Endothelial cell (in vitro differentiated cells): ENCODE measurements around the gene C12orf42. TPM values are rescaled to one million over a fixed set of nuclear protein-coding genes. Genes with fewer than 3 reads are reported as not detected.
A peak's percentile ranks its signal among the peaks of the same experiment; 100 is the strongest.
"Not testable (repeated sequence)": the region's sequence is repeated elsewhere in the genome, so short reads cannot be mapped to it uniquely, and the experiment has no call there.

Experiments used
- DNase-seq: peaks from one replicate; pipeline ENCODE4 v3.0.0; 2021; ENCODE audit warnings: low spot score
- H3K27ac Mint-ChIP-seq: one replicate; pipeline ENCODE4 v1.8.0; 2021; ENCODE audit warnings: mixed read lengths, inconsistent platforms; ENCODE audit not compliant: unreplicated experiment
- H3K27me3 Mint-ChIP-seq: one replicate; pipeline ENCODE4 v1.8.0; 2021; ENCODE audit warnings: mild to moderate bottlenecking, moderate library complexity, mixed read lengths, inconsistent platforms; ENCODE audit not compliant: unreplicated experiment
- H3K36me3 Mint-ChIP-seq: one replicate; pipeline ENCODE4 v1.8.0; 2021; ENCODE audit warnings: mild to moderate bottlenecking, low read depth, mixed read lengths, inconsistent platforms; ENCODE audit not compliant: unreplicated experiment
- H3K4me1 Mint-ChIP-seq: one replicate; pipeline ENCODE4 v1.8.0; 2021; ENCODE audit warnings: mild to moderate bottlenecking, mixed read lengths, inconsistent platforms; ENCODE audit not compliant: unreplicated experiment
- H3K4me3 Mint-ChIP-seq: one replicate; pipeline ENCODE4 v1.8.0; 2021; ENCODE audit warnings: mild to moderate bottlenecking, mixed read lengths, inconsistent platforms; ENCODE audit not compliant: unreplicated experiment
- H3K9me3 Mint-ChIP-seq: one replicate; pipeline ENCODE4 v1.8.0; 2021; ENCODE audit warnings: mixed read lengths, inconsistent platforms; ENCODE audit not compliant: unreplicated experiment
- CTCF ChIP-seq: fragments of 200-600 bp; sonication (generic); IDR thresholded peaks from one replicate; pipeline ENCODE4 v1.5.0; 2021; ENCODE audit warnings: antibody characterized with exemption; ENCODE audit not compliant: unreplicated experiment
- total RNA-seq: library from RNA; stranded (reverse); fragmentation: NEBNext Ultra II Directional; extraction: Animal tissue kit (Norgen Biotek cat#: 25700); gene quantifications from one replicate; pipeline ENCODE4 v1.2.1, GENCODE V29; 2021; ENCODE audit not compliant: unreplicated experiment

C12orf42 gene
- total RNA-seq, 1 donor from 2014 or later: 0.77 TPM

GRCh38 chr12:103442822-103443221 is 52.9 kb downstream of the C12orf42 start:
- Mint-ChIP-seq H3K27me3 (no peaks in the 10 kb centered on the region), H3K4me3 (no peak overlapping the region), H3K9me3 (no peaks in the 10 kb centered on the region), H3K4me1 (peaks cover 10% of the 10 kb centered on the region), H3K36me3 (no peaks in the 10 kb centered on the region), H3K27ac (no peak overlapping the region)
- no peak for TF ChIP-seq CTCF
- DNase-seq: no peak

DNA sequence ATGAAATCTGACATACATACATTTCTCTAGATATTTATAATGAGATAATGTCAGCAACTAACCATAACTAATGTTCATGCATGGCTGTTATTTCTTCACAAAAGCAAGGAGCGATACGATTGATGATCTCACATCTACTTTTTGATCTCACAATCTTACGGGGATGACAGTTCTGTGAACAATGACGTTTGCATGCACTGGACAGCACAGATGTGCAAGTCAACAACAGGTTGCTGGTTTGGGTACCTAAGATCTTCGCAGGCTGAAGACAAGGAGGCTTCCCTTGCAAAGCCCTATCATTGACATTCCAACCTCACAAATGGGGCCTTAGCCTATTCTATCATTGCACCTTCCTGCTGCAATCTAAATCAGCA is 53.6 kb downstream of the C12orf42 start:
- no peak for DNase-seq
- Mint-ChIP-seq H3K4me1 (peaks cover 10% of the 10 kb centered on the region), H3K4me3 (no peak overlapping the region), H3K9me3 (no peaks in the 10 kb centered on the region), H3K27me3 (no peaks in the 10 kb centered on the region), H3K27ac (no peak overlapping the region), H3K36me3 (no peaks in the 10 kb centered on the region)
- no peak for TF ChIP-seq CTCF

- Mint-ChIP-seq H3K4me3 (no peak overlapping the region), H3K36me3 (no peaks in the 10 kb centered on the region), H3K9me3 (no peaks in the 10 kb centered on the region), H3K4me1 (peaks cover 10% of the 10 kb centered on the region), H3K27me3 (no peaks in the 10 kb centered on the region), H3K27ac (peak overlapping the region; percentile 88)
- TF ChIP-seq CTCF: no peak
- no peak for DNase-seq
These were observed 54.2 kb downstream of the C12orf42 start for GRCh38 chr12:103441437-103442181.

GRCh38 chr12:103434165-103435105 is 61.3 kb downstream of the C12orf42 start:
- H3K4me1 Mint-ChIP-seq, H3K27ac Mint-ChIP-seq, H3K9me3 Mint-ChIP-seq, H3K4me3 Mint-ChIP-seq, DNase-seq, H3K27me3 Mint-ChIP-seq, H3K36me3 Mint-ChIP-seq: not testable (repeated sequence)

GRCh38 chr12:103431950-103432349 is 63.8 kb downstream of the C12orf42 start:
- H3K4me3 Mint-ChIP-seq: no peak overlapping the region
- H3K9me3 Mint-ChIP-seq: no peaks in the 10 kb centered on the region
- no peak for TF ChIP-seq CTCF
- peaks cover 4% of the 10 kb centered on the region for H3K36me3 Mint-ChIP-seq
- no peak overlapping the region for H3K27ac Mint-ChIP-seq
- DNase-seq: no peak
- no peaks in the 10 kb centered on the region for H3K4me1 Mint-ChIP-seq
- H3K27me3 Mint-ChIP-seq: peaks cover 1% of the 10 kb centered on the region
